Measurements from ENCODE around the gene OVCA2.

DNA sequence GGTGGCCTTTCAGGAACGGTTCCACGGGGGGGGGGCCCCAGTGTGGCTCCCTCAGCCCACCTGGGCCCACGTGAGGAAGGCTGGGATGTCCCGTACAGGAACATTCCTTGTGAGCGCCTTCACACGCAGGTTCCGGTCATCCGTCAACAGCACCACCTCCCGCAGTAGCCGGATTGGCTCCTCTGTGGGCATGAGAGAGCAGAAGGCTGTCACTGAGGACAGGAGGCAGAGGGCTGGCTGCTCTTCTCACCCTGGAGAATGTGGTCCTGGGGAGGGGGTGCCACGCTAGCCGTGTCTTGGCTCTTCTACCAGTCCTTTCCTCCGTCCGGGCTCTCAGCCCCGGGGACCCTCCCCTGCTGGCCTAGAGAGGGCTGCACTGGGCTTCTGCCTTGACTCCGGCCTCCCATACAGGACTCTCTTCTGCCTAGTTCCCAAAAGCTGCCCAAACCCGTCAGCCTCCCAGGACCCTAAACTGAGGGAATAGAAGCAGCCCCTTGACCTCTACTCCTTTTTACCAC is 19.7 kb downstream of the OVCA2 start:
- no peak for TF ChIP-seq EZH2 (IDR thresholded peaks at IDR 0.05; ENCODE audit: insufficient read depth, poor library complexity, severe bottlenecking)
- TF ChIP-seq EZH2phosphoT487 (IDR thresholded peaks at IDR 0.05; ENCODE audit: insufficient read depth, low read depth) = no peak

Measured in GM23248 (cell line).